RWPE1 (cell line): Measurements from ENCODE around the gene CNN3.

Source experiments
- CTCF ChIA-PET: fragments of 350-600 bp; sonication (Branson Sonifier 250); formaldehyde crosslinking; extraction: SDS; loops from one replicate; lab custom pipeline; 2021; lab: Yijun Ruan, JAX
- POLR2A ChIA-PET: fragments of 400-600 bp; formaldehyde crosslinking; extraction: SDS; loops from one replicate; lab custom pipeline; 2020; ENCODE audit warnings: antibody characterized with exemption; ENCODE audit not compliant: low non-redundant PET; lab: Yijun Ruan, JAX
- DNase-seq: peaks from one replicate; pipeline ENCODE4 v3.0.0; 2012; ENCODE audit warnings: low spot score
- H3K27ac ChIP-seq: fragments of 450-650 bp; 2 replicates; pipeline ENCODE4 v1.5.1; 2017
- TF ChIP-seq, protein P1 (sequence below): fragments of 450-650 bp; conservative IDR thresholded peaks from 2 replicates; pipeline ENCODE4 v1.5.1; 2017; ENCODE audit warnings: low read depth, mild to moderate bottlenecking

The CNN3 gene

DNA sequence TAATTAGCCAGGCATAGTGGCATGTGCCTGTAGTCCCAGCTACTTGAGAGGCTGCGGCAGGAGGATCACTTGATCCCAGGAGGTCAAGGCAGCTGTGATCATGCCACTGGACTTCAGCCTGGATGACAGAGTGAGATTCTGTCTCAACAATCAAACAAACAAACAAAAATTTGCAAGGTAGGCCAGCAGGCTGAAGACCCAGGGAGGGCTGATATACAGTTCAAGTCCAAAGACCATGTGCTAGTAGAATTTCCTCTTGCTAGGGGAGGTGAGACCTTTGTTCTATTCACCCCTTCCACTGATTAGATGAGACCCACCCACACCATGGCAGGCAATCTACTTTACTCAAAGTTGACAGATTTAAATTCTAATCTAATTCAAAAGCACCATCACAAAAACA lies 31.2 kb upstream of the CNN3 start:
- TF ChIP-seq, protein P1, sequence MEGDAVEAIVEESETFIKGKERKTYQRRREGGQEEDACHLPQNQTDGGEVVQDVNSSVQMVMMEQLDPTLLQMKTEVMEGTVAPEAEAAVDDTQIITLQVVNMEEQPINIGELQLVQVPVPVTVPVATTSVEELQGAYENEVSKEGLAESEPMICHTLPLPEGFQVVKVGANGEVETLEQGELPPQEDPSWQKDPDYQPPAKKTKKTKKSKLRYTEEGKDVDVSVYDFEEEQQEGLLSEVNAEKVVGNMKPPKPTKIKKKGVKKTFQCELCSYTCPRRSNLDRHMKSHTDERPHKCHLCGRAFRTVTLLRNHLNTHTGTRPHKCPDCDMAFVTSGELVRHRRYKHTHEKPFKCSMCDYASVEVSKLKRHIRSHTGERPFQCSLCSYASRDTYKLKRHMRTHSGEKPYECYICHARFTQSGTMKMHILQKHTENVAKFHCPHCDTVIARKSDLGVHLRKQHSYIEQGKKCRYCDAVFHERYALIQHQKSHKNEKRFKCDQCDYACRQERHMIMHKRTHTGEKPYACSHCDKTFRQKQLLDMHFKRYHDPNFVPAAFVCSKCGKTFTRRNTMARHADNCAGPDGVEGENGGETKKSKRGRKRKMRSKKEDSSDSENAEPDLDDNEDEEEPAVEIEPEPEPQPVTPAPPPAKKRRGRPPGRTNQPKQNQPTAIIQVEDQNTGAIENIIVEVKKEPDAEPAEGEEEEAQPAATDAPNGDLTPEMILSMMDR = no peak
- ChIA-PET POLR2A (no interaction called here), CTCF (interaction anchor here (0.6 kb wide), 1 partner anchor 635 kb away, joined by 4 read pairs; no protein-coding TSS in a partner anchor)
- no peak overlapping the region for H3K27ac ChIP-seq
- no peak for DNase-seq

DNA sequence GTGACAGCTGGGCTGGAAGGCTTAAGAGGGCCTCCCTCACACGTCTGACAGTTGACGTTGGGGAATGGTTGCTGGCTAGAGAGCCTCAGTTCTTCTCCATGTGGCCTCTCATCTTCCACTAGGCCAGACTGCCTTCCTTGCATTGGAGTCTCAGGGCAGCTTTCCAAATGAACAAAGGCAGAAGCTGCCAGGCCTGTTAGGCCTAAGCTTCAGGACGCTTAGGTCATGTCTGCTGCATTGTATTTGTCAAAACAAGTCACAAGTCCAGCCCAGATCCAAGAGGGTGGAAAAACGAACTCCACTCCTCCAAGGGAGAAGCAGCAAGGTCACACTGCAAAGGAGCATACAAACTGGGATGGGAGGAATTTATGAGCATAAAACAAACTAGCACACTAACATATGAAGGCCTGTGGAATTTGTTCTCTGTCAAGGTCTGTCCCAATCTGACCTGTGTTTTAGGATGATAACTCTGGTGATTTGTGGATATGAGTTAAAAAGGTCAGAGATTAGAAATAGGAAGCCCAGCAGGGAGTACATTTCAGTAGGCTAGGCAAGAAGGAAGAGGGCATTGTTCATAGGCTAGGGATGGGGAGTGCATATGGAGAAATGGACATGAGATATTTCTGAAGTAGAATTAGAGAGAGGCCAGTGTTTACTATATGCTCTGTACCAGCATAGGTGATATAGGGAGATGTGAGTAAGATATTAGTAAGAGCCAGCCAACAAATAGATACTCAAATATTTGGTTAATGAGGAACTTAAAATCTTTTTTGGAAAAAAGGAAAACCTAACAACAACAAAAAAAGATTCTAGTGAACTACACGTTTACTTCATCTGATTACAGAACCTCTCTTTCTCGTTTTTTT lies 29.1 kb upstream of the CNN3 start:
- POLR2A ChIA-PET = no interaction called here
- TF ChIP-seq, protein P1 = no peak
- CTCF ChIA-PET = no interaction called here
- no peak for DNase-seq
- no peak overlapping the region for H3K27ac ChIP-seq

DNA sequence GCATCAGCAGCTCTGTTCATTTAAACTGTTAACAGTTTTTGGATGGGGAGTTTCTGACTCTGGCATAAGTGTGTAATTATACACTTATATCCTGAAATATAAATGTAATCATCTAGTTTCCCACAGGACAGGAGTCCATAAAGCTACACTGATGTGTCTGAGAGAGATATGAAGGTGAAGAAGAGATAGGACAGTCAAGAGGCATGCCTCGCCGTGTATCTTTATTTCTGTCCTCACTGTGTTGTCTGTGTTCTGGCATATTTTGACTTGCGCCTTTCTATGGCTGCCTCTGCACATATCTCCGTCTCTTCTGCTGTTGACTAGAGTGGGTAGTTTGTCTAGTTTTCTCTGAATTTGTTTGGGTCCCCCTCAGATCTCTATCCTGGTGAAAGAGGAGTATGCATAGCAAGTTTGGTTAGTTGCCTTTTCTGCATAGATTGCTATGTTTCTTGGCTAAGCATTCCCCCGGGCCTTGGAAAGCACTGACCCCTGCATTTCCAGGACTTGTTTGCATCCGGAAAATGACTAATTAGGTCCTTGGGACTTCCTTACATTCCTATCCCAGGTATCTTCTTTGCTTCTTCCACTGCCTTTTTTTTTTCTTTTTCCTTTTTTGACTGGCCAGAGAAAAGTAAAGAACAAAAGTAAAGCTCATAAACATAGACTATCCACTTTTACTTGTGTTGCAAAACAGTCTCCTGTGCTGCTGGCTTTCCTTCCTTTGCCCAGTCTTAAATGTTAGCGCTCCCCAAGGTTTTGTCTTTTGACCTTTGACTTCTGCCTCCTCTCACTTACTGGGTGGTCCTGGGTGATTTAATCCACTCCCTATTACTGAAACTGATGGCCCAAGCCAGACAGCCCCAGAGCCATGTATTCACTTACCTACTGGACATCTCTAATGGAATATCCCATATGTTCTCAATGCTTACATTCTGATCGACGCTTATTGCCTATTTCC lies 27.6 kb upstream of the CNN3 start:
- TF ChIP-seq, protein P1 = no peak
- CTCF ChIA-PET = interaction anchor here (0.6 to 0.7 kb wide), 4 partner anchors 10 to 618 kb away, joined by 3 to 7 read pairs (median 3); partner anchors contain the start of gene SLC44A3
- POLR2A ChIA-PET = no interaction called here
- no peak overlapping the region for H3K27ac ChIP-seq
- DNase-seq = no peak

DNA sequence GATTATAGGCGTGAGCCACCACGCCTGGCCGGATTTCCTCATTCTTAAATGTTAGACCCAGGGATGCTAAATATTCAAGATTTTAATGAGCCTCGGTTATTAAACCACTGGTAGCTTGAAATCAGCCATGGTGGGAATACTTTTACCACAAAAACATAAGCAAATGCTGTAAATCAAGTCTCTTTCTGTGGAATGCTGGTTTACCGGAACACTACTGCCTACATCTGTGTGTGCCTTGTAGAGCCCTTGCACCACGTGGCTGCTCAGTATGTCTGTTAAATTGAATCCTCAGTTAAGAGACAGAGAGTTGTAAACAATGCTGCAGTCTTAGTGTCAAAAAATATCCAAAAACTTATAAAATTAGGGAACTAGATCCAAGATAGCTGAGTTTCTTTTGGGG lies 26.8 kb upstream of the CNN3 start:
- POLR2A ChIA-PET = no interaction called here
- CTCF ChIA-PET = interaction anchor here (0.6 to 1.0 kb wide), 2 partner anchors 9 to 134 kb away, joined by 3 to 6 read pairs; partner anchors contain the start of gene SLC44A3

DNA sequence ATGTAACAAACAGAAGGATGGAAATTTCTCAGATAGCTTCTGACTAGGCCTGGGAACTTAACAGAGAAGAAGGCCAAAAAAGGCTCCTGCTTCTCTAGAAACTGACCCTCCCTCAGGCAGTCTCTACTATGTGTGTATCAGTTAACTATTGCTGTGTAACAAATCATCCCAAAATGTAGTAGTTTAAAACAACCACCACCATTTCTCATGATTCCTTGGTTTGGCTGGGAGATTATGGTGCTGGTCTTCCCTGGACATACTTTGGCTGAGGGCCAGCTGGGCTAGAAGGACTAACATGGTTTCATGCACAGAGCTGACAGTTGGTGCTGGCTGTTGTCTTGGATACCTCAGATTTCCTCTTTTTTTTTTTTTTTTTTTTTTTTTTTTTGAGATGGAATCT lies 26.2 kb upstream of the CNN3 start:
- ChIA-PET CTCF (interaction anchor here (1.0 kb wide), 1 partner anchor 8 kb away, joined by 6 read pairs; no protein-coding TSS in a partner anchor), POLR2A (no interaction called here)

More for the DNA sequence above, 26.8 kb upstream of the CNN3 start:
- H3K27ac ChIP-seq = no peak overlapping the region
- TF ChIP-seq, protein P1 = no peak
- no peak for DNase-seq

More for the DNA sequence above, 26.2 kb upstream of the CNN3 start:
- TF ChIP-seq, protein P1 = no peak
- H3K27ac ChIP-seq = no peak overlapping the region
- no peak for DNase-seq
